ENCODE measurements around the gene GAB1. TPM values are rescaled to one million over a fixed set of nuclear protein-coding genes. Genes with fewer than 3 reads are reported as not detected.

GAB1 gene
- total RNA-seq, 1 donor from 2014 or later: 44.6 TPM

- Mint-ChIP-seq H3K4me1 (peaks cover 23% of the 10 kb centered on the region), H3K9me3 (no peaks in the 10 kb centered on the region), H3K27me3 (ENCODE audit: low read depth) (no peaks in the 10 kb centered on the region), H3K4me3 (peak overlapping the region; percentile 97), H3K27ac (peak overlapping the region; percentile 98), H3K36me3 (no peaks in the 10 kb centered on the region)
- no peak for TF ChIP-seq CTCF (IDR thresholded peaks at IDR 0.05; ENCODE audit: unreplicated experiment)
- DNase-seq (ENCODE audit: low spot score in 2 of 2, unreplicated experiment in 2 of 2): peak; percentile 62 to 82
These were observed 496 bp upstream of the GAB1 start for GRCh38 chr4:143335979-143336780.

GRCh38 chr4:143337600-143338287 is 1.1 kb downstream of the GAB1 start:
- Mint-ChIP-seq H3K36me3 (peaks cover 2% of the 10 kb centered on the region), H3K4me1 (peaks cover 23% of the 10 kb centered on the region), H3K27me3 (ENCODE audit: low read depth) (no peaks in the 10 kb centered on the region), H3K9me3 (no peaks in the 10 kb centered on the region), H3K4me3 (peak overlapping the region; percentile 97), H3K27ac (peak overlapping the region; percentile 96)
- TF ChIP-seq CTCF (IDR thresholded peaks at IDR 0.05; ENCODE audit: unreplicated experiment): no peak
- DNase-seq (ENCODE audit: low spot score in 2 of 2, unreplicated experiment in 2 of 2): peak in 1 of 2 experiments; percentile 43

GRCh38 chr4:143338313-143338712 is 1.6 kb downstream of the GAB1 start:
- no peak overlapping the region for H3K27ac Mint-ChIP-seq
- no peak for TF ChIP-seq CTCF (IDR thresholded peaks at IDR 0.05; ENCODE audit: unreplicated experiment)
- peak overlapping the region; percentile 97 for H3K4me3 Mint-ChIP-seq
- peaks cover 27% of the 10 kb centered on the region for H3K4me1 Mint-ChIP-seq
- peaks cover 2% of the 10 kb centered on the region for H3K36me3 Mint-ChIP-seq
- DNase-seq (ENCODE audit: low spot score in 2 of 2, unreplicated experiment in 2 of 2): no peak
- H3K9me3 Mint-ChIP-seq: no peaks in the 10 kb centered on the region
- H3K27me3 Mint-ChIP-seq (ENCODE audit: low read depth): no peaks in the 10 kb centered on the region

- no peak overlapping the region for H3K4me3 Mint-ChIP-seq
- DNase-seq (ENCODE audit: low spot score in 2 of 2, unreplicated experiment in 2 of 2): no peak
- H3K9me3 Mint-ChIP-seq: no peaks in the 10 kb centered on the region
- peaks cover 39% of the 10 kb centered on the region for H3K4me1 Mint-ChIP-seq
- H3K27me3 Mint-ChIP-seq (ENCODE audit: low read depth): no peaks in the 10 kb centered on the region
- no peak overlapping the region for H3K27ac Mint-ChIP-seq
- TF ChIP-seq CTCF (IDR thresholded peaks at IDR 0.05; ENCODE audit: unreplicated experiment): no peak
- peaks cover 2% of the 10 kb centered on the region for H3K36me3 Mint-ChIP-seq
These were observed 2.8 kb downstream of the GAB1 start for GRCh38 chr4:143339497-143339896.

GRCh38 chr4:143341186-143341755 is 4.6 kb downstream of the GAB1 start:
- peak overlapping the region; percentile 24 for H3K27ac Mint-ChIP-seq
- TF ChIP-seq CTCF (IDR thresholded peaks at IDR 0.05; ENCODE audit: unreplicated experiment): no peak
- no peaks in the 10 kb centered on the region for H3K27me3 Mint-ChIP-seq (ENCODE audit: low read depth)
- no peak overlapping the region for H3K4me3 Mint-ChIP-seq
- DNase-seq (ENCODE audit: low spot score in 2 of 2, unreplicated experiment in 2 of 2): no peak
- H3K4me1 Mint-ChIP-seq: peaks cover 49% of the 10 kb centered on the region
- H3K36me3 Mint-ChIP-seq: peaks cover 2% of the 10 kb centered on the region
- H3K9me3 Mint-ChIP-seq: no peaks in the 10 kb centered on the region

Measured in mesothelial cell of epicardium (in vitro differentiated cells).